HG03378 (cell line): ENCODE measurements around the gene CRIM1.

Experiments used
- ATAC-seq: cut with Tn5 transposase; IDR thresholded peaks from one replicate; pipeline ENCODE4 v1.9.1; 2021; ENCODE audit warnings: mild to moderate bottlenecking, moderate library complexity; ENCODE audit not compliant: unreplicated experiment

CRIM1 gene

DNA sequence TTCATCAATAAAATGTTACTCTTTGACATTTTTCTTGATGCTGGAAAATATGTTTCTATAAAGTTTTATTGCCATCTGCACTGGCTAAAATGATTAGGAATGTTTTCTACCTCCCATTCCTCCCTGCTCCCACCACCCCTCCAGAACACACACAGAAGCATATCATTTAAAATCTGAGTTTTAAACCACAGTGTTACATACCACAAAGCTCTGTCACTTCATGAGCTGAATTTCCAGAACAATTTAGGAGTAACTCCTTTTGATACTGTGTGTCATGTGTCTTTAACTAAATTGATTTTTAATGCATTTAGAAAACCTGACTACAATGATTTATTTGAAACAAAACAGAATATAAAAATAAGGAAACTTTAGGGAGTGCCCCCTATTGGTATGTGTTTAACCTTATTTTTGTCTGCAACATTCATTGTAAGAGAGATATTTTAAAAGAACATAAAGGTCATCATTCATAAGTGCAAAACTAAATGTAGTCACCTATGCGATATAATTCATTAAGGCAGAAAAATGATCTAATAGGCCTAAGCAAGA, 190.4 kb downstream of the CRIM1 start:
- ATAC-seq = no peak

DNA sequence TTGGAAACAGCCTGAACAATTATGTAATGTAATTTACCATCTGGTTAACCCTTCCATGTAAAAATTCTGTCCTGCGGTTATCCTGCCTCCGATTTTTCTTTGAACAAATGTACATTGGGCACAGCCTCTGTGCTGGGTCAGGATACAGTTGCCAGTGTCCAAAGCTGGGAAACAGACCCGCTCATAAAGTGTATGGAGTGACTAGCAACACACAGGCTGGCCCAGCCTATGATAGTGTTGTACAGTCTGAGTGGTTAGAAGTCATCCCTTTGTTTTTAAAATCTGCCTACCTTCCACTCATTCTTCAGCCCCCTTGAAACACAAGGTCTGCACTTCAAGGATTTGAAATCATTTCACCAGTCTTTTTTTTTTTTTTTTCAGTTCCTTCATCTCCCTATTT, 192.3 kb downstream of the CRIM1 start:
- ATAC-seq = no peak

DNA sequence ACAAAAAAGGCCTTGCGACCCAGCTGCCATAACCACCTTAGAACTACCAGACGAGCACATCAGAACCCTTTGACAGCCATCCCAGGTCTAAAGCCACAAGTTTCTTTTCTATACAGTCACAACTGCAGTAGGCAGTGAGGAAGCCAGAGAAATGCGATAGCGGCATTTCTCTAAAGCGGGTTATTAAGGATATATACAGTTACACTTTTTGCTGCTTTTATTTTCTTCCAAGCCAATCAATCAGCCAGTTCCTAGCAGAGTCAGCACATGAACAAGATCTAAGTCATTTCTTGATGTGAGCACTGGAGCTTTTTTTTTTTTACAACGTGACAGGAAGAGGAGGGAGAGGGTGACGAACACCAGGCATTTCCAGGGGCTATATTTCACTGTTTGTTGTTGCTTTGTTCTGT, 193.6 kb downstream of the CRIM1 start:
- ATAC-seq = no peak

DNA sequence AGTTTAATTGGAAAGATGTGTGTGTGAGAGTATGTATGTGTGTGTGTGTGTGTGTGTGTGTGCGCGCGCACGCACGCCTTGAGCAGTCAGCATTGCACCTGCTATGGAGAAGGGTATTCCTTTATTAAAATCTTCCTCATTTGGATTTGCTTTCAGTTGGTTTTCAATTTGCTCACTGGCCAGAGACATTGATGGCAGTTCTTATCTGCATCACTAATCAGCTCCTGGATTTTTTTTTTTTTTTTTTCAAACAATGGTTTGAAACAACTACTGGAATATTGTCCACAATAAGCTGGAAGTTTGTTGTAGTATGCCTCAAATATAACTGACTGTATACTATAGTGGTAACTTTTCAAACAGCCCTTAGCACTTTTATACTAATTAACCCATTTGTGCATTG, 194.4 kb downstream of the CRIM1 start:
- no peak for ATAC-seq

DNA sequence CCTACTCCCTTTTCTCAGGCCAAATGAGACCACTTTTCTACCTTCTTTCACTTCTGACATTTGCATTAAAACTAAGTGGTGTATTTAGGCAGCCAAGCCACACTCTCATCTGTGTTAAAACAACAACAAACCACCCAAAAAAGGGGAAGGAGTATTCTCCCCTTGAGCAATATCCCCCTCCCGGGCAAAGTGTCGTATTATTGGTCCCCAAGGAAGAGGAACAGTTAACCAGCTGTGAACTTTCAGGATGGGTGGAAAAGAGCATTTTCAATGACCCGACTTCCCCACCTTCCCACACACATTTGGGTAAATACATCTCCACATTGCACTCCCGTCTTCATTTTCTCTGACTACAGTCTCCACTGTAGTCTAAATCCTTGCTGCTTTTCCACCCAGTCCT, 198.1 kb downstream of the CRIM1 start:
- ATAC-seq = no peak

DNA sequence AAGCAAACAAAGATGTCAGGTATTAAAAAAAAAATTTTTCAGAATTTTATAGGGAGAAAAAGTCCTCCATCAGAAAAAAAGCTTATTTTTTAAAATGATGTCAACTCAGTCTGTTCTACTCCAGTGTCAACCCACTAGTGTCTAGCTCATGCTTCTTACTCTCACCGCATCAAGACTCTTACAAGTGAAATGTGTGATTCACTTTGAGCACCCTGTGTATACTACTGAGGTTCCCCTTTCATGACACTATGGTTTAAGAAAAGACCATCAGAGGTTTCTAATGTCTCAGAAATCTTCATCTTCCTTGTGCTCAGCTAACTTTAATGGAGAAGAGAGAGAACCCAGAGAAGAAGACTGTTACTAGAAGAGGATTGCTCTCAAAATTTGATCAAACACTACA, 199.0 kb downstream of the CRIM1 start:
- no peak for ATAC-seq

DNA sequence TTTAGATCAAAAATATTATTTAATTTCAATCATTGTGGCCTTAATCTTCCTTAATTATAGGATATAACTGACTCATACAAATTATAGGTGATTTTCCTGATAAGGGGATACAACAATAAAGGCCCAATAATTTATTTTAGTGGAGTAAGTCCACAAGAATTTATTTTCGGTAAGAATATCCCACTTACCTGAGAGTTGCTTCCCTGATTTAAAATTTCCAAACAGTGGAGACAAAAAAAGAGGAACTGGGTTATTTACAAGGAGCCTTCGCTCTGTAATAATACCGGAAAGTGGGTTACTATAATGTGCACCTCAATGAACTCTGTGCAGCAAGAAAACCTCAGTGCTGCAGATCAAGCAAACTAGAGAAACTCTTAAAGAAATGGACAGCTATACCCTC, 200.2 kb downstream of the CRIM1 start:
- ATAC-seq = no peak

DNA sequence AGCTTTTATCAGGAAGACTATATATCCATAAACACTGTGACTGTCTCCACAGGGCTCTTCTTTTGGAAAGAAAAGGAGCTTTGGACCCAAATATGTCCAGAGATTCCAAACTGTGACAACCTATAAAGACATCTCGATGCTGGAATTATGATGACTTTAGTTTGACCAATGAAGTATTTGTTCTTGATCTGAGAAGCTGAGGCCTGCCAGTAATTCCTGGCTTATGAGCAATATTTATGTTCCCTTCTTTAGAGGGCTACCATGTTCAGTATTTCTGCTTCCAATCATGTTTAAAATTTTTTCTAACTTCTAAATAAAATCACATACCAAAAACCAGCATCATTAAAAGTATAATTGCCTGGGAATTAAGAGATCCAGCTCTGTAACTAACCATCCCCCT, 201.3 kb downstream of the CRIM1 start:
- ATAC-seq = no peak

DNA sequence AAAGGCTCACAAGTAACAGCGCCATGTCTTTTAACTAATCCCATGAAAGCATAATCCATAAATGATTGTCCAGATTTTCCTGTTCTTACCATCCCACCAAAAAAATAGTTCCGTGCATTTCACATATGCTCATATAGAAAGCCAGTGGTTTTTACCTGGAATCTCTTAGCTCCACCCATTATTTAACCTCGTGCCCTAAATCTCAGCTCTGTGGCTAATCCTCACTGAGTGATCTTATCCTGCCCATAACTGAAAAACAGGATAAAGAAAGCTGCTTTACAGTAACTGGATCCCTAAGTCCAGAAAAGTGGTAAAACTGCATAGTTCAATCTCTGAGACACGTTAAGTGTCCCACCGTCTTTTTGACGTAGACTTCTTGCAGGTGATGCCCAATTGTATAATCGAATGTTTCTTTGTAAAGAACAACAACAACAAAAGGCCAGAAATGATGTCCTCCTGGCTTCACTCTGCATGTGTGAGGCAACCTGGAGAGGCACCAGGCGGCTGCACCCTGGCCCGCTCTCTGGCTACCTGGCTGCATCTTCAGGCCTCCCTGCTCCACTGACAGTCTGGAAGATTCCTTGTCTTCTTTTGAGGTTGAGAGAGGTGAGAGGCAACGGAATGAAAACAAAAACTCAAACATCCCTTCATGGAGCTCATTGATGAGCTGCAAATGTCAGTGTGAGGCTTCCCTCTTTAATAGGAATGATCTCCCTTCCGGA, 203.8 kb downstream of the CRIM1 start:
- ATAC-seq = no peak

DNA sequence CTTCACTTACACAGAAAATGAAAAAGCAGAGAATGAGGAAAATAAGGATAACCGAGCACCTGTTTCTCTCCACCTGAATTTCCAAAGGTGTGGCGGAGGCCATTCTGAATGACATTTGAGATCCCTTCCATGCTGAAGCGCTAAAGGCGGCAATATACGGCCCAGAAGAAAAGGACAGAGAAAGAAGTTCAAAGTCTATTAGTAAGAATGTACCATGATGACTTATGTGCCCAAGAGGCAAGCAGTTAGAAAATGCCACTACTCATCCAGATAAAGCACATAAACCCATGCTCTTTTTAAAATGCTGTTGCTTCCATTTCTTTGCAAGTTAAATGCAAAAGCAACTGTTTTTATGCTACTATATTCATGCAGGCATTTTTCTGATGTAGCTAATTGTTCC, 205.1 kb downstream of the CRIM1 start:
- no peak for ATAC-seq

DNA sequence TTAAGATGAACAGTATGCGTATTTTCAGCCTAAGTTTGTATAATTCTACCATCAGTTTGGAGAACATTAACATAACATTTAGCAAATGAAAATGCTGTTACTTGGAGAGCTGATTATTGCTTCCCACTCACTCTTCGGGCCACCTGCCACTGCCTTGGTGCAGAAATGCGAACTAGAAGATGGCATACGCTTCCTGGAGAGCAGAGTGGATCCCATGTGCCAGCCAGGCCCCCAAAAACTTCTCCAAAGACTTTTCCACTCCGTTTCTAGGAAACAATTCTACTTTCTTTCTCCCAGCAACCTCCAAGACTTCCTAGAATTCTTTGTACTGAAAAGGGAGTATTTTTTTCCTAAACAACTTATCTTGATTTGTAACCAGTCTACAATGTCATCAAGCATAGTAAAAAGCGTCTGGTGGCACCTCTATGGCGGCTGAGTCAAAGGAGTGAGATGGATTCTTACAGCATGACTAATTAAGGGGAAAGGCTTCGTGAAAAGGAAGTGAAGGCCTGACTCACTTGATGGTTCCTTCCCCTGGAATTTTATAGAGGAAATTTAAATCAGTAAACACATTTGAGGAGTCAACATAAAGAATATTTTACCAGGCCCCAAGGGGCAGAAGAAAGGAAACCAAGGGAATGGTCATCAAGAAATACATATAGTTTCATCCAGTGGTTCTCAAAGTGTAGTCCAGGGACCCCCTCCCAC, 205.8 kb downstream of the CRIM1 start:
- ATAC-seq = no peak

DNA sequence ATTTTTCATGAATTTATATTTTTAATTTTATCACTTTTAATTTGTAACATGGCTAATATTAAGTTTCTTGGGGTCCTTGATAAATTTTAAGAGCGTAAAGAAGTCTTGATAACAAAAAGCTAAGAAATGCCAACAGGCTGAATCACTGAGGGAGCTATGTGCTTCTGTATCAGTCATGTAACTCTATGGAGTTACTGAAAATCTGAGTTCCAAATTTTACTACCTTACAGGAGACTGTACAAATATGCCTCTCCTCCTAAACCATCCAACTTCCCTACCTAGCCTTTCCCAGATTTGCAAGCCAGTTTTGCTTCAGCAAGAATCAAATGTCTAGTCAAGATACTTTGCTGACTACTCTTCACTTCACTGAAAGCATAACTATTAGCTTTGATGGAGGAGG, 206.7 kb downstream of the CRIM1 start:
- no peak for ATAC-seq

DNA sequence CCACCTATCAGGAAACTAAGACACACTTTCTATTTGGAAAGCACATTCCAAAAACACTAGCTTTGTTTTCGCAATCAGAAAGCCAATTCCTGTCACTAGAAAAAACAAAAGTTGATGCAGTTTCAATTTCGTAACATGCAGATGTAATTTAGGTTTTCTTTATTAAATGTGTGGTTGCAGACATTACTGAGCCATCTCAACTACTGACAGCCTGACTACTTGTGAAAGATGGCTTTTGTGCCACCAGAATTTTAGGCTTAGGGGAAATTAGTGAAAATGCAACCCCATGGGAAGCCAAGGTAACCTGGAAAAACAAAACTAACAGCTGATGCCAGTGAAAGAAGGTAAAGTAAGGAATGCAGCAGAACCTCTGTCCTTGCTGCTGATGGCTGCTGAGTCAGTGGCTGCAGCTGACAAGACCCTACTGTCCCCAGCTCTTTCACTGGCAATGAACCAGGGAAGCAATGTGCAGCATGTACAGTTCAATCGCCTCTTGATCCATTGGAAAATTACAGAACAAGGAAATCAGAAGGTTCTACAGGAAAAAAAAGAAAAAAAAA, 207.5 kb downstream of the CRIM1 start:
- no peak for ATAC-seq

DNA sequence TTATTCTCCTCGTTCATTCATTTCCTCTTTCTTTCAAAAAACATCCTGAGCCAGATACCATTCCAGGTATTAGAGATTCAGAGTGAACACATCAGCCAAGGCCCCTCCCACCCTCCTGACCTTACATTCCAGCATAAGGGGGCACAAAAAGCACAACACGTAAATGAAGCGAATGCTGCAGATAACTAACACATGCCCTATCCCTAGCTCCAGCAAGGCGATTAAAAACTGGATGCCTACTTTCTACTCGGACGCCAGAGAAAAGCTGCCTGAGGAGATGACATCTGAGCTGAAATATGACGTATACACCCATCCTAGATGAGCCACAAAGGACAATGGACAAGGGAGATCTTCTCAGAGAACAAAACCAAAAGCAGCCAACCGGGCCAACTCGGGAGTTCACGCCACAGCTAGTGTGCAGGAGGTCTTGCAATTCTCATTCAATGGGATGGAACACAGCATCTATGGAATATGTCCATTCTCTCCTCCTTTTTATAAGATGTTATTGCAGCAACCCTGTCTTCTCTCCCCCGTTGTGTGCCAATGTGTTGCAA, 208.9 kb downstream of the CRIM1 start:
- no peak for ATAC-seq

DNA sequence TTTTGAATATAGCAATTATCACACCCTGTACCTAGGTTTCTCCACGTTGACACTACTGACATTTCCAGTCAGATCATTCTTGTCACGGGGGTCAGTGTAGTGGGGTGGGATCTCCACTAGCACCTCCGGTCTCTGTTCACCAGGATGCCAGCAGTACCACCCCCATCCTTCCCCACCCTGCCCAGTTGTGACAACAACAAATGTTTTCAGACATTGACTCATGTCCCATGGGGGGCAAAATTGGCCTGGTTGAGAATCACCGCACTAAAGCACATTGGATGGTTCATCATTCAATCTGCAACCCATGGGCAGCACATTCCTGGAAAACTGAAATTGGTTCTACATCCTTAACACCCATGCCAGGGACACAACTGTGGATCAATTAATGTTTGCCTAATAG, 210.1 kb downstream of the CRIM1 start:
- ATAC-seq = no peak

DNA sequence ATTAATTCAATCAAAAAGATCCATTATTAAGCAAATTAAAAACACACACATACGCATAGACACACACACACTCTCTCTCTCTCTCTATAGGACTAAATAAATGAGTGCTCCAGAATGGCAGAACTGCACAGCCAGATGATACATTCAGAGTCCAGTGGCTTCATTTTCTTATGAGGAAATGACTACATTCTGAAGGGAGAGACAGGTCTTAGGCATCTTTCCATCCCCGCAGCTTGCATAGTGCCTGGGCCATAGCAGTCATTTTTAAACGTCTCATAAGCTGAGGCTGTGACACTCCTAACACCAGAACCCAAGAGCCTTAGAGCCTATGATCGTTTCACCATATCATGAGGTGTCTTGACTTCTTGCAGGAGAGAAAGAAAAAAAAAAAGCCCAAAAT, 211.3 kb downstream of the CRIM1 start:
- ATAC-seq = no peak

DNA sequence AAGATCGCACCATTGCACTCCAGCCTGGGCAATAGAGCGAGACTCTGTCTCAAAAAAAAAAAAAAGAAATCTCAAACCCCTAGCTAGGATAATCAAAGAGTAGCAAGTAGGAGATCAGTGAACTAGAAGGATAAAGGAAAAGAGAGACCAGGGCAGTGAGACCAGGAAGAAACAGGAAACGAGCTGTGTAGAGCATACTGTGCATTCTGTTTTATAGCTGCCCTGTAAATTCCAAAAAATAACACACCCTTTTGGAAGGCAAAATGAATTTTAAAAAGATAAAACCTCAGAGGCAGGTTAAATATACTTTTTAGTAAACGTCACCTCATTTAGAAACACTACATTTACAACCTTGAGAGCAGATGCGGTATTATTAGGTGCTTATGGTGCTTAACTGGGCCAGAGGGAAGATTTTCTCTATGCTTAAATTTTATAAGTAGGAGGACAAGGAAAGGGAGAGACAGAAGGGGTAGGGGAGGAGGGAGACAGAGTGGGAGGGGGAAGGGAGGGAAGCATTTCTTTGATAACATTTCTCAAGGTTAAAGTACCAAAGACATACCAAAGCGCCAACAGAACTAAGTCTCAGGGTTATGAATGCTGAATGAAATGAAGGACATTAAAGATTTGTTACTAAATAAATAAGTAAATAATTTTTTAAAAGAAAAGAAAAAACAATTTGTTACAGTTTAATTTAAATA, 212.3 kb downstream of the CRIM1 start:
- no peak for ATAC-seq

DNA sequence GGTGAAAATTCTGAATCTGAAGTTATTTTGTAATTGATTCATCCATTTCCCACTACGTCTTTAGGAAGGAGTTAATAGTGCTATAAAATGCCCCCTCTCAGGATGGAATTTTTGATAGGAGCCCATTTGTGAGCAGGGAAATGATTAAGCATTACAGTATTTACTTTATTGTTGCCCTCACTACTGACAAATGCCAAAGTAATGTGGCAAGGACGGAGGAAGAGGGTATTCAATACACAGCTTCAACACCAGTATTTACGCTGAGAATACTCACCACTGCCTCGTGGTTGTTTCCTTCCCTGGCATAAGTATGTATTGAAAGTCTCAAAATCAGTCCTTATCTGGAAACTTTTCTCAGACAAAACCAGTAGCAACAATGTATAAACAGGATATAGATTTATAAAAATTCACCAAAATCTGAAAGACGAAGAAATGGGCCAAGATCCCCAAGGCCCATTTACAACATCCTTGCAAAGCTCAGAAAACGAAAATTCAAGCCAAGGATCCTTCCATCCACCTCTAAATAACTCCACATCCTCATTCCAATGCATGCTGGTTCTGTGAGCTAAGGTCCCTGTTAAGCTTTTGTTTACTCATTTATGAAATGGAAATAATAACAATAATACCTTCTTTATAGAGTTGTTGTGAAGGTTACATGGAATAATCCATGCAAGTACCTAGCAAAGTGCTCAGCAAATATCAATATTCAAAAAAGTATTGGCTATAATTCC, 213.1 kb downstream of the CRIM1 start:
- no peak for ATAC-seq

DNA sequence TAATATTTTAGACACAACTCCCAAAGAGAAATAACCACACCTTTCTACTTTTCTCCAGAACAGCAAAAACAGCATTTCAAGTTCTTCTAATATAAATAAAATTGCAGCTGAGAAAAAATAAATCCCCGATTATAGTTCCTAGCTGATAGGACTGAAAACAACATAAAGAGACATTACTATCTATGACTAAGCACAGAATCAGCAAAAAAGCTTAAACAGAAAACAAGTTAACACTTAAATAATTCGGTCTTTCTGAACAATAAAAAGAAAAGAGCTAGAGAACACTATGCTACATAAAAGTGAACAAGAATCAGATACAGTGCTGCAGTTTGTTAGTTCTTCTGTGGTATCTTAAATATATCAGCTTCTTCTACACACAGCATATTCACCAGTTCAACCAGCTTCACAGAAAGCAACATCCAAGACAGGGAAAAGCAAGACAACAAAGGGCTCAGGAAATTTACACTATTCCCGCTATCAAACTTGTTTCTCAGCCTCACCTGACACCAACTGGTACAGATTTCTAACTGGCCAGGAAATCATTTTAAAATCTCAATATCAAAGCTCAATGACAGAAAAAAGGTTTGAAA, 213.8 kb downstream of the CRIM1 start:
- no peak for ATAC-seq

DNA sequence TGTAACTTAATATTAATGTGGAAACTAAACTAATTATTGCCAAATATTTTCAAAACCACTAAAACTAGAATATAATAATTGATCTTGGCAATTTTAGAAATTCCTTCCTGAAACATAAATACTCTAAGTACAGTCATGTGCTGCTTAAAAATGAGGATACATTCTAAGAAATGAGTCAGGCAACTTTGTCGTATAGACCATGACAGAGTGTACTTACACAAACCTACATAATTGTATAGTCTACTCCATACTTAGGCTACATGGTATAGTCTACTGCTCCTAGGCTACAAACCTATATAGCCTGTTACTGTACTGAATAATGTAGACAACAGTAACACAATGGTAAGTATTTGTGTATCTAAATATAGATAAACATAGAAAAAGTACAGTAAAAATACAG, 214.8 kb downstream of the CRIM1 start:
- ATAC-seq = no peak
